Transverse colon (tissue), 4 donors: ENCODE results near the gene PIH1D2. TPM values are rescaled to one million over a fixed set of nuclear protein-coding genes. Genes with fewer than 3 reads are reported as not detected.

Experiments used
- DNase-seq: peaks from one replicate; pipeline ENCODE4 v3.0.0-alpha.2; 2019
- H3K27ac ChIP-seq, 4 donors: fragments of 200-600 bp; sonication (generic); 2 replicates each; pipeline ENCODE4 v1.5.1; 2016 to 2018; ENCODE audit warnings: inconsistent platforms in 4 of 4
- H3K27me3 ChIP-seq: fragments of 200-600 bp; sonication (generic); 2 replicates; pipeline ENCODE4 v1.5.1; 2017; ENCODE audit warnings: inconsistent platforms
- H3K36me3 ChIP-seq, 4 donors: fragments of 200-600 bp; sonication (generic); 2 replicates each; pipeline ENCODE4 v1.5.1; 2017 to 2019; ENCODE audit warnings: inconsistent platforms in 4 of 4
- H3K4me1 ChIP-seq, 4 donors: fragments of 200-600 bp; sonication (generic); 2 replicates each; pipeline ENCODE4 v1.5.1; 2017 to 2020; ENCODE audit warnings: inconsistent platforms in 4 of 4
- H3K4me3 ChIP-seq, 4 donors: fragments of 200-600 bp; sonication (generic); 1 replicate in 1 of 4; 2 replicates in 3 of 4; pipeline versions ENCODE4 v1.5.1 to v1.6.1; 2017 to 2019; ENCODE audit warnings: inconsistent platforms in 4 of 4
- H3K9me3 ChIP-seq, 2 donors: fragments of 200-600 bp; sonication (generic); 2 replicates each; pipeline ENCODE4 v1.5.1; 2017 to 2019; ENCODE audit warnings: inconsistent platforms in 2 of 2
- EP300 ChIP-seq: sonication (generic); formaldehyde crosslinking; IDR thresholded peaks from one replicate; pipeline ENCODE4 v1.6.1; 2017; ENCODE audit warnings: antibody characterized with exemption, low read depth
- POLR2A ChIP-seq: fragments of 450-650 bp; IDR thresholded peaks from one replicate; pipeline ENCODE4 v1.6.1; 2016; ENCODE audit warnings: antibody characterized with exemption, mild to moderate bottlenecking, moderate library complexity
- POLR2AphosphoS5 ChIP-seq, 3 donors: sonication (generic); formaldehyde crosslinking; IDR thresholded peaks; one replicate each; pipeline ENCODE4 v1.6.1; 2016; ENCODE audit warnings: antibody characterized with exemption in 3 of 3
- WGBS, 2 donors: methylation state at CpG; one replicate each; pipeline ENCODE4 v1.1.5; 2018; ENCODE audit warnings: low coverage in 1 of 2; 5-methylcytosine and 5-hydroxymethylcytosine counted together
- in situ Hi-C, 4 donors: fragments of 200-750 bp; cut with MboI; loops; one replicate each; pipeline versions ENCODE4 v1.15.0 to v1.15.1; 2017; ENCODE audit warnings: low sequenced_read_pairs in 3 of 4, low pct_ligation_motif_present in 1 of 4, low pct_unique_long_range_greater_than_20kb in 1 of 4
- intact Hi-C: fragments of 100-400 bp; cut with DNase I; formaldehyde crosslinking; loops from one replicate; pipeline ENCODE4 v1.15.1; 2023; ENCODE audit warnings: low total_unique reads
- total RNA-seq, 4 donors: library from RNA; depleted of rRNA; stranded (reverse); fragments of >200 nt; gene quantifications; one replicate each; pipeline ENCODE4 v1.1.0, GENCODE V29; 2016
- TF ChIP-seq, protein P1 (sequence below), 5 experiments: fragments of 200-600 bp in 3 of 5; fragments of 450-650 bp in 2 of 5; sonication (generic) in 3 of 5; IDR thresholded peaks; 1 replicate in 2 of 5; 2 replicates in 3 of 5; pipeline ENCODE4 v1.5.1; 2016 to 2017; ENCODE audit warnings: antibody characterized with exemption in 5 of 5, inconsistent platforms in 3 of 5, mild to moderate bottlenecking in 2 of 5, moderate library complexity in 1 of 5

Gene PIH1D2
- total RNA-seq, 4 donors from 2014 or later, result 0.68 to 372 (median 1.6) TPM; not detected in 1

GRCh38 chr11:112106070-112106469 is 32.3 kb upstream of the PIH1D2 start:
- in situ Hi-C loops (loop anchor here in 1 of 4 donors (25.0 kb wide), 1 partner anchor 181 kb away; no protein-coding TSS in a partner anchor), intact Hi-C loops (no loop called here)
- H3K36me3 ChIP-seq, result no peaks in the 10 kb centered on the region
- no peak for TF ChIP-seq POLR2AphosphoS5 (IDR thresholded peaks at IDR 0.05)
- TF ChIP-seq, protein P1, sequence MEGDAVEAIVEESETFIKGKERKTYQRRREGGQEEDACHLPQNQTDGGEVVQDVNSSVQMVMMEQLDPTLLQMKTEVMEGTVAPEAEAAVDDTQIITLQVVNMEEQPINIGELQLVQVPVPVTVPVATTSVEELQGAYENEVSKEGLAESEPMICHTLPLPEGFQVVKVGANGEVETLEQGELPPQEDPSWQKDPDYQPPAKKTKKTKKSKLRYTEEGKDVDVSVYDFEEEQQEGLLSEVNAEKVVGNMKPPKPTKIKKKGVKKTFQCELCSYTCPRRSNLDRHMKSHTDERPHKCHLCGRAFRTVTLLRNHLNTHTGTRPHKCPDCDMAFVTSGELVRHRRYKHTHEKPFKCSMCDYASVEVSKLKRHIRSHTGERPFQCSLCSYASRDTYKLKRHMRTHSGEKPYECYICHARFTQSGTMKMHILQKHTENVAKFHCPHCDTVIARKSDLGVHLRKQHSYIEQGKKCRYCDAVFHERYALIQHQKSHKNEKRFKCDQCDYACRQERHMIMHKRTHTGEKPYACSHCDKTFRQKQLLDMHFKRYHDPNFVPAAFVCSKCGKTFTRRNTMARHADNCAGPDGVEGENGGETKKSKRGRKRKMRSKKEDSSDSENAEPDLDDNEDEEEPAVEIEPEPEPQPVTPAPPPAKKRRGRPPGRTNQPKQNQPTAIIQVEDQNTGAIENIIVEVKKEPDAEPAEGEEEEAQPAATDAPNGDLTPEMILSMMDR (IDR thresholded peaks at IDR 0.05), result no peak
- TF ChIP-seq EP300, result no peak
- TF ChIP-seq POLR2A, result no peak
- H3K27ac ChIP-seq, result no peak overlapping the region
- 97% methylated on average over 8 of the region's 8 CpGs; no CpG with 5 or more reads in 1 of the 2 donors for WGBS, 2 donors
- DNase-seq, result no peak
- no peaks in the 10 kb centered on the region for H3K4me1 ChIP-seq
- H3K9me3 ChIP-seq, result no peaks in the 10 kb centered on the region
- H3K27me3 ChIP-seq, result no peaks in the 10 kb centered on the region
- no peak overlapping the region for H3K4me3 ChIP-seq

- no peaks in the 10 kb centered on the region for H3K4me1 ChIP-seq
- H3K4me3 ChIP-seq, result no peak overlapping the region
- no peaks in the 10 kb centered on the region for H3K36me3 ChIP-seq
- no peak for TF ChIP-seq POLR2AphosphoS5 (IDR thresholded peaks at IDR 0.05)
- TF ChIP-seq, protein P1 (IDR thresholded peaks at IDR 0.05), result no peak
- no peak for TF ChIP-seq EP300
- TF ChIP-seq POLR2A, result no peak
- intact Hi-C loops (no loop called here), in situ Hi-C loops (loop anchor here in 1 of 4 donors (25.0 kb wide), 1 partner anchor 184 kb away; no protein-coding TSS in a partner anchor)
- WGBS, 2 donors, result 85 to 92% methylated on average over 2 to 6 of the region's 6 CpGs
- no peak overlapping the region for H3K27ac ChIP-seq
- DNase-seq, result no peak
- no peaks in the 10 kb centered on the region for H3K9me3 ChIP-seq
- H3K27me3 ChIP-seq, result no peaks in the 10 kb centered on the region
These were observed 29.6 kb upstream of the PIH1D2 start for GRCh38 chr11:112103446-112103845.

DNA sequence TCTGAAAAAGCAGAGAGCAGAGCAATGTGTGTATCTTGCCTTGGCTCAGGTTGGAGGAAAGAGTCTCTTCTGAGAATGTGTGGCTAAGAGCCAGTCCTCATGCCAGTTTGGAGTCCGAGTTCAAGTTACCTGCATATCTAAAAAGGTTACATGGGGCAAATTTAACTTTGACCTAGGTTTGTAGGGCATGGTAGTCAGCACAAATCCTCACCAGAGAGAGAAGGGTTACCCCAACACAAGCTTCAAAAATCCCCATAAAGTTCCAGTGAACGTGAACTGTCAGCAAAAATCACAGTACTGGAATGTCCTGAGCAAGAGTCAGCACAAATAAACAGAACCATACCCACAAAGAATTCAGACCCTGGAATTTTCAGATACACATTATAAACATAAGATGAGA is 26.6 kb upstream of the PIH1D2 start:
- Histone ChIP-seq H3K27me3 (no peaks in the 10 kb centered on the region), H3K4me3 (no peak overlapping the region), H3K9me3 (no peaks in the 10 kb centered on the region), H3K27ac (no peak overlapping the region), H3K36me3 (peaks cover 0 to 8% (median 3%) of the 10 kb centered on the region in 4 donors), H3K4me1 (no peaks in the 10 kb centered on the region)
- no peak for DNase-seq
- in situ Hi-C loops, result loop anchor here in 1 of 4 donors (25.0 kb wide), 1 partner anchor 187 kb away; no protein-coding TSS in a partner anchor
- WGBS, 2 donors, result 54 to 67% methylated on average over 1 to 2 of the region's 2 CpGs
- TF ChIP-seq, protein P1 (IDR thresholded peaks at IDR 0.05), result no peak
- TF ChIP-seq POLR2AphosphoS5 (IDR thresholded peaks at IDR 0.05) (no peak), EP300 (no peak), POLR2A (no peak)
- intact Hi-C loops, result no loop called here

DNA sequence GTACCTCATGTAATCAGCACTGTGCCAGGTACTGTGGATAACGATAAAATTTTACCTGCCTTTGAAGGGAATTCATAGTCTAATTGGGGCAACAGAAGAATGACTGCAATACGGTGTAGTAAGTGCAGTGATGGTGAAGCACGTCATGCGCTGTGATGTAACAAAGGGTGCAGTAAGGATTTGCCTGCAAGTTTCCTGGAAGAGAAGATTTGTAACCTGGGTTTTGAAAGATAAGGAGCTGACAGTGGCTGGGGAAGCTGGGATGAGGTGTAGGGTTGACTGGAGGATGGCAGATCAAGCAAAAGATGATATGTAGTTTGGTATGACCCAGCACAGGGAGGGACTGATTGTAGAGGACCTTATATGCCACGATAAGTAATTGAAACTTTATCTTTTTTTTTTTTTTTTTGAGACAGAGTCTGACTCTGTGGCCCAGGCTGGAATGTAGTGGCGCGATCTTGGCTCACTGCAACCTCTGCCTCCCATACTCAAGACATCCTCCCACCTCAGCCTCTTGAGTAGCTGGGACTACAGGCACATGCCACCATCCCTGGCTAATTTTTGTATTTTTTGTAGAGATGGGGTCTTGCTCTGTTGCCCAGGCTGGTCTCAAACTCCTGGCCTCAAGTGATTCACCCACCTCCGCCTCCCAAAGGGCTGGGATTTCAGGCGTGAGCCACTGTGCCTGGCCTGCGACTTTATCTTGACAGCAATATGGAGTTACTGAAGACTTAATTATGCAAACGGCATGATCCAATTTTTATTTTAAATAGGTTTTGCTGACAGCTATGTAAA is 24.1 kb upstream of the PIH1D2 start:
- in situ Hi-C loops (loop anchor here in 1 of 4 donors (25.0 kb wide), 1 partner anchor 486 kb away; the partner anchor contains the start of gene SIK2), intact Hi-C loops (no loop called here)
- Histone ChIP-seq H3K36me3 (peaks cover 0 to 30% (median 14%) of the 10 kb centered on the region in 4 donors), H3K27ac (no peak overlapping the region), H3K4me3 (no peak overlapping the region), H3K4me1 (no peaks in the 10 kb centered on the region), H3K27me3 (no peaks in the 10 kb centered on the region), H3K9me3 (no peaks in the 10 kb centered on the region)
- WGBS, 2 donors, result 91 to 97% methylated on average over 7 to 11 of the region's 11 CpGs
- TF ChIP-seq POLR2AphosphoS5 (IDR thresholded peaks at IDR 0.05), result no peak
- TF ChIP-seq, protein P1 (IDR thresholded peaks at IDR 0.05), result no peak
- TF ChIP-seq EP300, result no peak
- TF ChIP-seq POLR2A, result no peak
- no peak for DNase-seq
